GM19193 (cell line): ENCODE data around the gene CLCF1.

Source experiments
- POLR2A ChIP-seq: IDR thresholded peaks from 4 replicates; pipeline ENCODE4 v1.6.1; 2011; ENCODE audit not compliant: insufficient read depth, insufficient read length; ENCODE audit errors: extremely low read depth

The CLCF1 gene

GRCh38 chr11:67410984-67411784 lies 37.8 kb upstream of the CLCF1 start:
- TF ChIP-seq POLR2A: no peak

GRCh38 chr11:67410369-67410831 lies 37.0 kb upstream of the CLCF1 start:
- no peak for TF ChIP-seq POLR2A

GRCh38 chr11:67409781-67410368 lies 36.5 kb upstream of the CLCF1 start:
- no peak for TF ChIP-seq POLR2A

GRCh38 chr11:67409261-67409666 lies 35.9 kb upstream of the CLCF1 start:
- TF ChIP-seq POLR2A: peak; percentile 76

GRCh38 chr11:67408437-67409200 lies 35.2 kb upstream of the CLCF1 start:
- TF ChIP-seq POLR2A: no peak

GRCh38 chr11:67407688-67408163 lies 34.3 kb upstream of the CLCF1 start:
- TF ChIP-seq POLR2A: no peak

- no peak for TF ChIP-seq POLR2A
Measured at GRCh38 chr11:67406969-67407687, 33.7 kb upstream of the CLCF1 start.

- no peak for TF ChIP-seq POLR2A
Measured at GRCh38 chr11:67406420-67406968, 33.1 kb upstream of the CLCF1 start.

- TF ChIP-seq POLR2A: no peak
Measured at GRCh38 chr11:67405688-67406339, 32.4 kb upstream of the CLCF1 start.

- no peak for TF ChIP-seq POLR2A
Measured at GRCh38 chr11:67405196-67405567, 31.8 kb upstream of the CLCF1 start.

- no peak for TF ChIP-seq POLR2A
Measured at GRCh38 chr11:67404515-67405195, 31.3 kb upstream of the CLCF1 start.

- TF ChIP-seq POLR2A: peak; percentile 89
Measured at GRCh38 chr11:67401495-67402191, 28.2 kb upstream of the CLCF1 start, which contains the start of gene PPP1CA. Gene PPP1CA (minus strand): TSS chr11:67401858. CDS start chr11:67401782, 76 bp downstream.
